ENCODE results near the gene SAT2. TPM values are rescaled to one million over a fixed set of nuclear protein-coding genes. Genes with fewer than 3 reads are reported as not detected.

SAT2 gene
- total and polyA plus RNA-seq, 2 donors from 2014 or later, result 74.7 to 430 TPM

DNA sequence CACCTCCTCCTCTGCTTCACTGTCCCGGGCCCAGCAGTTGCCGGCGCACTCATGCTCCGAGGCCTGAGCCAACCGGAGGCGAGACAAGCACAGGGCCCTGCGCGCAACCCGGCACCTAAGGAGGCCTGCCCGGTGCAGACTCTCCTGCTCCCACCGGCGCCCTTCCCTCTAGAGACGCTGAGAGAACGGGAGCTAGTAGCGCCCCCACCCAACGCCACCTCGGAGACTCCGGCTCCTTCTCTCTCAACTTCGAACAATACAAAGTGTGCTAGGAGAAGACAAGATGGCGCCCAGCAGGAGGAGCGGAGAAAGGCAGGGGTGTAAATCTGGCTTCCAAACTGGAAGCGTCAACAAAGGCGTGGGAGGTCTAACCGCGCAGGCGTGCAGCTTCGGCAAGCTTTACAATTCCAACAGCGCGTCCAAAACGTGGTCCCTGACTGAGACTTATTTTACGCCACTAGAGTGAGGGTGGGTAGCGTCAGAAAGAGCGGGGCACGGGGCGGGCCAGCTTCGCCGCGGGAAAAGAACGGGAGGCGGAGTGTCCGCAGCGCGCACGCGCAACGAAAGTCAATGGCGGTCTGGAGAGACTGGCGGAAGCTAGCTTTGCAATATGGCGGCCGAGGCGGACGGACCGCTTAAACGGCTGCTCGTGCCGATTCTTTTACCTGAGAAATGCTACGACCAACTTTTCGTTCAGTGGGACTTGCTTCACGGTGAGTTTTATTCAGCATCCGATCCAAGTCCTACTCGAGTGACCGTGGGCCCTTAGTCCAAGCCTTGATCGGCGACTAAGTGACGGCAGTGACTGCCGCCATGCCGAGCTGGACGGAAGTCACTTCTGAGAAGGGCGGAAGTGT is 44.1 kb downstream of the SAT2 start, which contains the start of gene MPDU1:
Gene MPDU1 (plus strand): TSS at position 600 of the 857 bp plus-strand sequence. CDS start 11 bp downstream, at position 611.
- FAIRE-seq, result peak; percentile 39
- intact Hi-C loops (cut with DNase I), result no loop called here
- H3K27me3 ChIP-seq (ENCODE audit: control insufficient read depth, insufficient read depth, low read length), result no peaks in the 10 kb centered on the region

DNA sequence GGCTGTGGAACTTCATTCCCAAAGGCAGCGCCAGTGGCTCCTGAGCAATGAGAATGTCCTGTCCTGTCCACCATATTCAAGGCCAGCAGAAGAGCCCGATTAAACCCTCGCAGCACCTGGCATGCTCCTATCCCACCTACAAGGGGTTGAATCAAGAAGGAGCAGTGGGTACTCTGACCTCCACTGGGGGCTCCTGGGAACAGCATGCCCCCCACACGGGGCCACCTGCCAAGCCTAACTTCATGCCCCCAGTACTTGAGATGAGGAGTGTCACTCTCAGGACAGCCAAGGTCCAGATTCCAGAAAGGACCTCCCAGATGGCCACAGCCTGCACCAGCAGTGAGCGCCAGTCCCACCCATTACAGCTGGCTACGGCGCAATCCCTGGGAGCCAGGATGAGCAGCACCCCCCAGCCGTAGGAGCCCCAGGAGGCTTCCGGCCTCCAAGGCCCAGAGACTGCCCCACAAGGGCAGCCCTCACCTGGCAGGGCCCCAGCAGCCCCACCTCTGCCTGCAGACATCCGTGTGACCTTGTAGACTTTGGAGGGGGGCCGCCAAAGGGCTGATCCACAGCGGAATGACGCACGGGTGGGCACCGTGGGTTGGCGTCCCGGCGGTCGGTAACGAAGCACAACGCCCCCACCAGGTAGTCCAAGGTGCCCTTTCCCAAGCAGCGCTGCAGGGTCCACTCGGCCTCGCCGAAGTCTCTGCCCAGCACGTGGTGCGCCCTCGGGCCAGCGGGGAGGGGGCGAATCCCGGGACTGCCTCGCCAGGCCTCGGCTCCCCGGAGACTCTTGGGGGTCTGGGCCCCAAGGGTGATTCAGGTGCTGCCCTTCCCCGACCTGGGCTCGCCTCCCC is 45.0 kb downstream of the SAT2 start:
- Histone ChIP-seq H3K4me1 (ENCODE audit: control insufficient read depth in 2 of 3, insufficient read depth in 2 of 3, low read depth in 1 of 3, low read length in 3 of 3) (peaks cover 0 to 40% (median 39%) of the 10 kb centered on the region in 3 donors), H3K9me3 (ENCODE audit: control insufficient read depth in 2 of 3, insufficient read depth in 1 of 3, low read length in 3 of 3) (no peaks in the 10 kb centered on the region), H3K27me3 (ENCODE audit: control insufficient read depth, insufficient read depth, low read length) (no peaks in the 10 kb centered on the region), H3K27ac (ENCODE audit: low read depth in 2 of 2, low read length in 2 of 2) (peak overlapping the region; percentile 98 to 99), H3K36me3 (ENCODE audit: control insufficient read depth in 2 of 3, insufficient read depth in 3 of 3, low read length in 3 of 3) (peaks cover 6 to 18% (median 10%) of the 10 kb centered on the region in 3 donors), H3K4me3 (ENCODE audit: low read length in 3 of 3) (peak overlapping the region in 2 of 3 donors; percentile 16 to 98), H3K9ac (ENCODE audit: low read length in 3 of 3) (peak overlapping the region in 1 of 3 donors; percentile 95)
- intact Hi-C loops (cut with DNase I), result no loop called here
- DNase-seq (peak in 2 of 5 donors; percentile 16 to 90), FAIRE-seq (no peak)
- TF ChIP-seq, protein P1, sequence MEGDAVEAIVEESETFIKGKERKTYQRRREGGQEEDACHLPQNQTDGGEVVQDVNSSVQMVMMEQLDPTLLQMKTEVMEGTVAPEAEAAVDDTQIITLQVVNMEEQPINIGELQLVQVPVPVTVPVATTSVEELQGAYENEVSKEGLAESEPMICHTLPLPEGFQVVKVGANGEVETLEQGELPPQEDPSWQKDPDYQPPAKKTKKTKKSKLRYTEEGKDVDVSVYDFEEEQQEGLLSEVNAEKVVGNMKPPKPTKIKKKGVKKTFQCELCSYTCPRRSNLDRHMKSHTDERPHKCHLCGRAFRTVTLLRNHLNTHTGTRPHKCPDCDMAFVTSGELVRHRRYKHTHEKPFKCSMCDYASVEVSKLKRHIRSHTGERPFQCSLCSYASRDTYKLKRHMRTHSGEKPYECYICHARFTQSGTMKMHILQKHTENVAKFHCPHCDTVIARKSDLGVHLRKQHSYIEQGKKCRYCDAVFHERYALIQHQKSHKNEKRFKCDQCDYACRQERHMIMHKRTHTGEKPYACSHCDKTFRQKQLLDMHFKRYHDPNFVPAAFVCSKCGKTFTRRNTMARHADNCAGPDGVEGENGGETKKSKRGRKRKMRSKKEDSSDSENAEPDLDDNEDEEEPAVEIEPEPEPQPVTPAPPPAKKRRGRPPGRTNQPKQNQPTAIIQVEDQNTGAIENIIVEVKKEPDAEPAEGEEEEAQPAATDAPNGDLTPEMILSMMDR (IDR thresholded peaks at IDR 0.05; ENCODE audit: borderline replicate concordance, extremely low read depth, insufficient read depth), result no peak

More for the DNA sequence above, 44.1 kb downstream of the SAT2 start, which contains the start of gene MPDU1:
- Histone ChIP-seq H3K27ac (ENCODE audit: low read depth in 2 of 2, low read length in 2 of 2) (peak within 1 kb of the TSS; percentile 98 to 99), H3K9me3 (ENCODE audit: control insufficient read depth in 2 of 3, insufficient read depth in 1 of 3, low read length in 3 of 3) (no peaks in the 10 kb centered on the region), H3K9ac (ENCODE audit: low read length in 3 of 3) (peak within 1 kb of the TSS; percentile 91 to 97 (median 95)), H3K36me3 (ENCODE audit: control insufficient read depth in 2 of 3, insufficient read depth in 3 of 3, low read length in 3 of 3) (peaks cover 0 to 13% (median 5%) of the 10 kb centered on the region in 3 donors), H3K4me3 (ENCODE audit: low read length in 3 of 3) (peak within 1 kb of the TSS; percentile 98 to 99 (median 99)), H3K4me1 (ENCODE audit: control insufficient read depth in 2 of 3, insufficient read depth in 2 of 3, low read depth in 1 of 3, low read length in 3 of 3) (peaks cover 0 to 40% (median 37%) of the 10 kb centered on the region in 3 donors)
- peak; percentile 99 for DNase-seq
- TF ChIP-seq, protein P1 (IDR thresholded peaks at IDR 0.05; ENCODE audit: borderline replicate concordance, extremely low read depth, insufficient read depth), result no peak

DNA sequence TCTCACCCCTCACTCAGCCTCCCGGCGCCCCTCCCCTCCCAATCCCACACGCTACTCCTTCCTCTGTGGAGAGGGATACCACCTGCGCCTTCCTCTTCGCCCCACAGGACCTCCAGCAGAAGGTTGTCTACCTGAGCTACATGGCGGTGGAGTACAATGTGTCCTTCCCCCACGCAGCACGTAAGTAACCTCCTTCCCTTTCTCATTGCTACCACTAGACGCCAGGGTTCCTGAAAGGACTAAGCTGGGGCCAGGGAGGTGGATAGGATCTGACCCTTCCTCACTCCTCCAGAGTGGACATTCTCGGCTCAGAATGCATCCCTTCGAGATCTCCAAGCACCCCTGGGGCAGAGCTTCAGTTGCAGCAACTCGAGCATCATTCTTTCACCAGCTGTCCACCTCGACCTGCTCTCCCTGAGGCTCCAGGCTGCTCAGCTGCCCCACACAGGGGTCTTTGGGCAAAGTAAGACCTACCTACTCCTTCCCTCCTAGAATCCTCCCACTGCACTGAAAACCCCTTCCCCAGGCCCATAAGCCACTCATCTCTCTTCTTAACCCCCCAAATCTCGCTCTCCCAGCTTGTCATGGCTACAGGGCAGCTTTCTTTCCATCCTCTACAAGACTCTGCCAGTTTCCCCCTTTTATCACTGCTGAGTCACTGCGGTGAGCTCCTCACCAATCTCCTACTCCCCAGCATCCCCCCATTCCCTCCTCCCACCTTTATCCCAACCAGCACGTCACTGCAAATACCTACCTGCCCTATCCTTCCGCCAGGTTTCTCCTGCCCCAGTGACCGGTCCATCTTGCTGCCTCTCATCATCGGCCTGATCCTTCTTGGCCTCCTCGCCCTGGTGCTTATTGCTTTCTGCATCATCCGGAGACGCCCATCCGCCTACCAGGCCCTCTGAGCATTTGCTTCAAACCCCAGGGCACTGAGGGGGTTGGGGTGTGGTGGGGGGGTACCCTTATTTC is 46.7 kb downstream of the SAT2 start:
- Histone ChIP-seq H3K27me3 (ENCODE audit: control insufficient read depth, insufficient read depth, low read length) (no peaks in the 10 kb centered on the region), H3K4me3 (ENCODE audit: low read length in 3 of 3) (peak overlapping the region in 1 of 3 donors; percentile 56), H3K4me1 (ENCODE audit: control insufficient read depth in 2 of 3, insufficient read depth in 2 of 3, low read depth in 1 of 3, low read length in 3 of 3) (peaks cover 0 to 40% (median 39%) of the 10 kb centered on the region in 3 donors), H3K36me3 (ENCODE audit: control insufficient read depth in 2 of 3, insufficient read depth in 3 of 3, low read length in 3 of 3) (peaks cover 14 to 32% (median 22%) of the 10 kb centered on the region in 3 donors), H3K9me3 (ENCODE audit: control insufficient read depth in 2 of 3, insufficient read depth in 1 of 3, low read length in 3 of 3) (no peaks in the 10 kb centered on the region), H3K9ac (ENCODE audit: low read length in 3 of 3) (peak overlapping the region in 1 of 3 donors; percentile 56), H3K27ac (ENCODE audit: low read depth in 2 of 2, low read length in 2 of 2) (peak overlapping the region in 1 of 2 donors; percentile 20)
- FAIRE-seq, result no peak
- DNase-seq, result peak in 1 of 5 donors; percentile 63
- TF ChIP-seq, protein P1 (IDR thresholded peaks at IDR 0.05; ENCODE audit: borderline replicate concordance, extremely low read depth, insufficient read depth), result no peak
- intact Hi-C loops (cut with DNase I), result no loop called here
